ENCODE results near the gene OR4K13. TPM values are rescaled to one million over a fixed set of nuclear protein-coding genes. Genes with fewer than 3 reads are reported as not detected.
A peak's percentile ranks its signal among the peaks of the same experiment; 100 is the strongest.

Gene OR4K13
- total and polyA plus RNA-seq, 2 of the 13 experiments (the other 11 are each of a cell fraction or from before 2014, with no cell fraction given), result not detected

- no peak overlapping the region for H3K27ac ChIP-seq (ENCODE audit: extremely low read length, insufficient read depth, low read length)
- in situ Hi-C loops (cut with HindIII; ENCODE audit: extremely low pct_ligation_motif_present, low pct_unique_long_range_greater_than_20kb) (no loop called here), intact Hi-C loops (cut with micrococcal nuclease; ENCODE audit: unreplicated experiment) (no loop called here)
- H2AFZ ChIP-seq (ENCODE audit: low read length), result no peak overlapping the region
- TF ChIP-seq GATA4 (IDR thresholded peaks at IDR 0.05; ENCODE audit: borderline replicate concordance, low read depth), result no peak
- peak; percentile 58; the same call in 1 of the 2 replicates for TF ChIP-seq CEBPB (IDR thresholded peaks at IDR 0.05; ENCODE audit: borderline replicate concordance, low read depth, low read length)
- H3K4me1 ChIP-seq (ENCODE audit: insufficient read depth, low read length), result no peaks in the 10 kb centered on the region
- CTCF ChIA-PET (ENCODE audit: low intra/inter-chr PET ratio, low total read pairs), result no interaction called here
- POLR2A ChIA-PET, result no interaction called here
- H3K27me3 ChIP-seq (ENCODE audit: control insufficient read depth in 1 of 2, insufficient read depth in 2 of 2, low read length in 2 of 2), result no peaks in the 10 kb centered on the region; a peak in 1 of 5 replicates
- no peak overlapping the region for H3K4me2 ChIP-seq (ENCODE audit: low read depth, low read length)
- H3K9me3 ChIP-seq (ENCODE audit: low read length), result no peaks in the 10 kb centered on the region
- FAIRE-seq (no peak), DNase-seq (ENCODE audit: low spot score) (no peak), ATAC-seq (no peak)
- no TSS peak for BruUV-seq (replicated peaks)
- no peak overlapping the region for H3K9ac ChIP-seq (ENCODE audit: insufficient read depth, low read depth, low read length)
- H3K79me2 ChIP-seq (ENCODE audit: insufficient read depth, low read length), result no peaks in the 10 kb centered on the region
- no peaks in the 10 kb centered on the region for H4K20me1 ChIP-seq (ENCODE audit: insufficient read depth, low read length)
- WGBS (ENCODE audit: low lambda C conversion rate), result 17% methylated on average over 7 of the region's 7 CpGs
- H3K36me3 ChIP-seq (replicated peaks in 1 of 2; ENCODE audit: control insufficient read depth in 1 of 2, insufficient read depth in 2 of 2, low read length in 2 of 2), result no peaks in the 10 kb centered on the region
- no peak overlapping the region for H3K4me3 ChIP-seq (replicated peaks in 1 of 3; ENCODE audit: insufficient read depth in 1 of 3, low read depth in 2 of 3, low read length in 3 of 3)
These were observed 33.5 kb downstream of the OR4K13 start for GRCh38 chr14:20002319-20002718.

- Histone ChIP-seq H3K27ac (ENCODE audit: extremely low read length, insufficient read depth, low read length) (no peak within 1 kb of the TSS), H3K36me3 (replicated peaks in 1 of 2; ENCODE audit: control insufficient read depth in 1 of 2, insufficient read depth in 2 of 2, low read length in 2 of 2) (no peaks in the 10 kb centered on the region), H2AFZ (ENCODE audit: low read length) (no peak within 1 kb of the TSS), H3K27me3 (ENCODE audit: control insufficient read depth in 1 of 2, insufficient read depth in 2 of 2, low read length in 2 of 2) (no peaks in the 10 kb centered on the region; a peak in 1 of 5 replicates), H3K9me3 (ENCODE audit: low read length) (no peaks in the 10 kb centered on the region), H3K9ac (ENCODE audit: insufficient read depth, low read depth, low read length) (no peak within 1 kb of the TSS), H3K4me3 (replicated peaks in 1 of 3; ENCODE audit: insufficient read depth in 1 of 3, low read depth in 2 of 3, low read length in 3 of 3) (no peak within 1 kb of the TSS), H3K4me1 (ENCODE audit: insufficient read depth, low read length) (no peaks in the 10 kb centered on the region), H3K79me2 (ENCODE audit: insufficient read depth, low read length) (no peaks in the 10 kb centered on the region), H3K4me2 (ENCODE audit: low read depth, low read length) (no peak within 1 kb of the TSS), H4K20me1 (ENCODE audit: insufficient read depth, low read length) (no peaks in the 10 kb centered on the region)
- ChIA-PET POLR2A (no interaction called here), CTCF (ENCODE audit: low intra/inter-chr PET ratio, low total read pairs) (no interaction called here)
- ATAC-seq (no peak), FAIRE-seq (no peak), DNase-seq (ENCODE audit: low spot score) (no peak)
- intact Hi-C loops (cut with micrococcal nuclease; ENCODE audit: unreplicated experiment) (no loop called here), in situ Hi-C loops (cut with HindIII; ENCODE audit: extremely low pct_ligation_motif_present, low pct_unique_long_range_greater_than_20kb) (no loop called here)
- TF ChIP-seq HMGXB3 (CRISPR knock-in tag; IDR thresholded peaks at IDR 0.05; ENCODE audit: borderline replicate concordance) (no peak), ZZZ3 (CRISPR knock-in tag; IDR thresholded peaks at IDR 0.05; ENCODE audit: borderline replicate concordance) (no peak), RORA (CRISPR knock-in tag; IDR thresholded peaks at IDR 0.05) (no peak), ZNF607 (CRISPR knock-in tag; IDR thresholded peaks at IDR 0.05; ENCODE audit: borderline replicate concordance) (no peak), MATR3 (CRISPR knock-in tag; IDR thresholded peaks at IDR 0.05) (no peak), HMGA1 (CRISPR knock-in tag; conservative IDR thresholded peaks at IDR 0.05) (no peak)
- BruUV-seq (replicated peaks), result no TSS peak
These were observed 34.0 kb downstream of the OR4K13 start, which contains the start of gene OR4Q2 for GRCh38 chr14:20001863-20002262. Gene OR4Q2 (plus strand): TSS chr14:20002163.

Data from HepG2 (cell line).